A673 (cell line): ENCODE data around the gene CNOT3.

Experiments
- EZH2 ChIP-seq: fragments of 200-600 bp; sonication (generic); IDR thresholded peaks from 2 replicates; pipeline ENCODE4 v1.6.1; 2017; ENCODE audit warnings: borderline replicate concordance, low read depth, mild to moderate bottlenecking, mixed read lengths, antibody characterized with exemption, low read length; ENCODE audit not compliant: poor library complexity, severe bottlenecking
- TF ChIP-seq, protein P1 (sequence below): fragments of 300-800, 200-600 bp; sonication (generic); conservative IDR thresholded peaks from 2 replicates; pipeline ENCODE4 v1.5.1; 2017; ENCODE audit warnings: low read depth, mild to moderate bottlenecking, antibody characterized with exemption, low read length, moderate library complexity, mixed read lengths

DNA sequence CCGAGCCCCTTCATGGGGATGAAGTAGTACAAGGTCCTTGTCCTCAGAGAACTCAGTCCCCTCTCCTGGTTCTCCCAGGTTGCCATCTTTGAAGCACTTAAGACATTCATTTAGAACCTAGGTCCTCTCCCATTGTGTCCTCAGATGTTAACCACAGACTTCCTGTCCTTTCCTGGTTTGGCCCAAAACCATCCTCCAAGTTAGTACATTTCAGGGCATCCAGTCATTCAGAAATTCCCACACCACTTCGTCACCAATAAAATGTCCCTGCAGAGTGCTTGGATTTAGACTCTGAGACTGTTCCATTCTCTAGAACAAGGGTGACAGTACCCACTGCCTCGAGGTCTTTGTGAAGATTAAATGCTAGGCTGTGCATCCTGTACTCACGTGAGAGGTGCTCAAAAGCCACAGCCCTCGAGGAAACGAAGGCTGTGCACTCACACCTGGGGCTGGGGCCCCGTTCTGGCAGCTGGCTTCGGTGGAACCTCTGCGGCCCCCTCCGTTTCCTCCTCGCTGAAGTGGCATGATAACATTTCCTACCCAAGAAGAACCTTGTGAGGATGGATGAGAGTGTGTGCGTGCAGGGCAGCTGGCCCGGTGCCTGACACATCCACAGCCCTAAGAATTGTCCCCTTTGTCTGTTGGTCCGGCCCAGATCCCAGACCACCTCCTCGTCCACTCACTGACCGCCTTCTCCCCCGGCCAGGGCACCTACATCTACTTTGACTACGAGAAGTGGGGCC, 17.2 kb downstream of the CNOT3 start:
- no peak for TF ChIP-seq EZH2
- TF ChIP-seq, protein P1, sequence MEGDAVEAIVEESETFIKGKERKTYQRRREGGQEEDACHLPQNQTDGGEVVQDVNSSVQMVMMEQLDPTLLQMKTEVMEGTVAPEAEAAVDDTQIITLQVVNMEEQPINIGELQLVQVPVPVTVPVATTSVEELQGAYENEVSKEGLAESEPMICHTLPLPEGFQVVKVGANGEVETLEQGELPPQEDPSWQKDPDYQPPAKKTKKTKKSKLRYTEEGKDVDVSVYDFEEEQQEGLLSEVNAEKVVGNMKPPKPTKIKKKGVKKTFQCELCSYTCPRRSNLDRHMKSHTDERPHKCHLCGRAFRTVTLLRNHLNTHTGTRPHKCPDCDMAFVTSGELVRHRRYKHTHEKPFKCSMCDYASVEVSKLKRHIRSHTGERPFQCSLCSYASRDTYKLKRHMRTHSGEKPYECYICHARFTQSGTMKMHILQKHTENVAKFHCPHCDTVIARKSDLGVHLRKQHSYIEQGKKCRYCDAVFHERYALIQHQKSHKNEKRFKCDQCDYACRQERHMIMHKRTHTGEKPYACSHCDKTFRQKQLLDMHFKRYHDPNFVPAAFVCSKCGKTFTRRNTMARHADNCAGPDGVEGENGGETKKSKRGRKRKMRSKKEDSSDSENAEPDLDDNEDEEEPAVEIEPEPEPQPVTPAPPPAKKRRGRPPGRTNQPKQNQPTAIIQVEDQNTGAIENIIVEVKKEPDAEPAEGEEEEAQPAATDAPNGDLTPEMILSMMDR = no peak
